ENCODE results near the gene HMGN1. TPM values are rescaled to one million over a fixed set of nuclear protein-coding genes. Genes with fewer than 3 reads are reported as not detected.
A peak's percentile ranks its signal among the peaks of the same experiment; 100 is the strongest.

HMGN1 gene
- total RNA-seq, 1 experiment from 2014 or later = 516 TPM

- Histone ChIP-seq H4K5ac (ENCODE audit: insufficient read length, low read depth, low read length) (no peak overlapping the region), H3K56ac (ENCODE audit: insufficient read length, low read depth, low read length) (peak overlapping the region; percentile 51), H3K79me1 (ENCODE audit: insufficient read depth, low read depth, low read length, poor library complexity, severe bottlenecking) (no peaks in the 10 kb centered on the region), H3K9me3 (ENCODE audit: control insufficient read depth, low read depth, low read length) (no peaks in the 10 kb centered on the region), H3T11ph (ENCODE audit: low read length) (no peak overlapping the region), H3K4me2 (ENCODE audit: insufficient read depth, insufficient read length, low read length) (peak overlapping the region; percentile 89), H2BK20ac (ENCODE audit: low read depth, low read length, poor library complexity, severe bottlenecking) (no peak overlapping the region), H2BK15ac (ENCODE audit: low read depth, low read length) (no peak overlapping the region), H3K4me1 (ENCODE audit: insufficient read depth, low read length) (peaks cover 8% of the 10 kb centered on the region; the same call in 1 of the 2 replicates), H2BK12ac (ENCODE audit: insufficient read length, low read depth, low read length) (no peak overlapping the region), H3K23me2 (ENCODE audit: insufficient read length, low read depth, low read length, poor library complexity, severe bottlenecking) (peaks cover 4% of the 10 kb centered on the region), H3K9ac (ENCODE audit: extremely low read depth, insufficient read length, low read length) (peak overlapping the region; percentile 99), H3K14ac (ENCODE audit: insufficient read depth, low read length) (peak overlapping the region; percentile 96), H3K27ac (ENCODE audit: insufficient read length, low read depth, low read length) (peak overlapping the region; percentile 65), H3K27me3 (ENCODE audit: insufficient read depth, low read length) (no peaks in the 10 kb centered on the region), H2BK5ac (ENCODE audit: insufficient read length, low read length) (peak overlapping the region; percentile 21), H4K8ac (replicated peaks; ENCODE audit: insufficient read length, low read depth, low read length) (no peak overlapping the region), H3K23ac (ENCODE audit: insufficient read length, low read depth, low read length) (no peak overlapping the region), H3K79me2 (ENCODE audit: insufficient read depth, low read length) (peaks cover 14% of the 10 kb centered on the region), H3K18ac (ENCODE audit: insufficient read length, low read depth, low read length) (peak overlapping the region; percentile 83), H2AK5ac (ENCODE audit: insufficient read length, low read length) (no peak overlapping the region), H4K20me1 (ENCODE audit: control insufficient read depth, insufficient read depth, insufficient read length) (no peaks in the 10 kb centered on the region), H4K91ac (ENCODE audit: insufficient read length, low read depth, low read length) (no peak overlapping the region), H3K4ac (ENCODE audit: low read depth, low read length) (no peak overlapping the region; the same call in 1 of the 2 replicates), H2AFZ (ENCODE audit: low read length) (no peak overlapping the region), H2BK120ac (ENCODE audit: low read depth, low read length, poor library complexity, severe bottlenecking) (no peak overlapping the region)
- Mint-ChIP-seq H3K4me3 (peak overlapping the region; percentile 83 to 90), H3K27ac (peak overlapping the region; percentile 96 to 98 (median 97)), H3K36me3 (ENCODE audit: insufficient read depth in 1 of 3, low read depth in 3 of 3) (peaks cover 35 to 48% (median 46%) of the 10 kb centered on the region in 3 experiments; a peak in 6 of 7 replicates), H3K27me3 (ENCODE audit: low read depth) (no peaks in the 10 kb centered on the region), H3K4me1 (peaks cover 40 to 47% of the 10 kb centered on the region in 2 experiments), H3K9me3 (no peaks in the 10 kb centered on the region; a peak in 1 of 5 replicates)
- DNase-seq = no peak
- TF ChIP-seq, protein P1, sequence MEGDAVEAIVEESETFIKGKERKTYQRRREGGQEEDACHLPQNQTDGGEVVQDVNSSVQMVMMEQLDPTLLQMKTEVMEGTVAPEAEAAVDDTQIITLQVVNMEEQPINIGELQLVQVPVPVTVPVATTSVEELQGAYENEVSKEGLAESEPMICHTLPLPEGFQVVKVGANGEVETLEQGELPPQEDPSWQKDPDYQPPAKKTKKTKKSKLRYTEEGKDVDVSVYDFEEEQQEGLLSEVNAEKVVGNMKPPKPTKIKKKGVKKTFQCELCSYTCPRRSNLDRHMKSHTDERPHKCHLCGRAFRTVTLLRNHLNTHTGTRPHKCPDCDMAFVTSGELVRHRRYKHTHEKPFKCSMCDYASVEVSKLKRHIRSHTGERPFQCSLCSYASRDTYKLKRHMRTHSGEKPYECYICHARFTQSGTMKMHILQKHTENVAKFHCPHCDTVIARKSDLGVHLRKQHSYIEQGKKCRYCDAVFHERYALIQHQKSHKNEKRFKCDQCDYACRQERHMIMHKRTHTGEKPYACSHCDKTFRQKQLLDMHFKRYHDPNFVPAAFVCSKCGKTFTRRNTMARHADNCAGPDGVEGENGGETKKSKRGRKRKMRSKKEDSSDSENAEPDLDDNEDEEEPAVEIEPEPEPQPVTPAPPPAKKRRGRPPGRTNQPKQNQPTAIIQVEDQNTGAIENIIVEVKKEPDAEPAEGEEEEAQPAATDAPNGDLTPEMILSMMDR (conservative IDR thresholded peaks at IDR 0.05) = no peak
- WGBS (ENCODE audit: extremely low coverage, insufficient read length, low lambda C conversion rate) = no CpG with 5 or more reads among the region's 11 CpGs
These were observed 891 bp downstream of the HMGN1 start for GRCh38 chr21:39348040-39348354.

Measured in H9 (cell line).